Calu3 (cell line): ENCODE data around the gene TAS2R20. TPM values are rescaled to one million over a fixed set of nuclear protein-coding genes. Genes with fewer than 3 reads are reported as not detected.
A peak's percentile ranks its signal among the peaks of the same experiment; 100 is the strongest.
"Not testable (repeated sequence)": the region's sequence is repeated elsewhere in the genome, so short reads cannot be mapped to it uniquely, and the experiment has no call there.

Experiments
- Bru-seq: library from RNA; stranded (reverse); fragments of 400-500 nt; gene quantifications from one replicate; lab custom pipeline; 2021; lab: Mats Ljungman, UMichigan
- BruChase-seq, 2 experiments: library from RNA; stranded (reverse); fragments of 400-500 nt; gene quantifications; one replicate each; lab custom pipeline; 2021; lab: Mats Ljungman, UMichigan
- BruUV-seq: library from RNA; stranded (reverse); fragments of 400-500 nt; replicated peaks from 2 replicates; lab custom pipeline; 2021; lab: Mats Ljungman, UMichigan
- CTCF ChIA-PET: fragments of 300-600 bp; sonication (Branson Sonifier 250); formaldehyde crosslinking; loops from one replicate; lab custom pipeline; 2022; ENCODE audit warnings: antibody characterized with exemption; lab: Charles Lee
- DNase-seq: peaks from one replicate; pipeline ENCODE4 v3.0.0; 2022
- H3K27ac Mint-ChIP-seq: one replicate; pipeline ENCODE4 v1.8.0; 2022; ENCODE audit warnings: mixed read lengths; ENCODE audit not compliant: unreplicated experiment
- H3K27me3 Mint-ChIP-seq: one replicate; pipeline ENCODE4 v1.8.0; 2022; ENCODE audit warnings: mixed read lengths; ENCODE audit not compliant: unreplicated experiment
- H3K36me3 Mint-ChIP-seq: one replicate; pipeline ENCODE4 v1.8.0; 2022; ENCODE audit warnings: mild to moderate bottlenecking, moderate library complexity, mixed read lengths; ENCODE audit not compliant: insufficient read depth, unreplicated experiment
- H3K4me1 Mint-ChIP-seq: one replicate; pipeline ENCODE4 v1.8.0; 2022; ENCODE audit warnings: mild to moderate bottlenecking, low read depth, mixed read lengths; ENCODE audit not compliant: unreplicated experiment
- H3K4me3 Mint-ChIP-seq: one replicate; pipeline ENCODE4 v1.8.0; 2022; ENCODE audit warnings: mild to moderate bottlenecking, low read depth, moderate library complexity, mixed read lengths; ENCODE audit not compliant: unreplicated experiment
- H3K9me3 Mint-ChIP-seq: one replicate; pipeline ENCODE4 v1.8.0; 2022; ENCODE audit warnings: low read depth, mixed read lengths; ENCODE audit not compliant: unreplicated experiment
- CTCF ChIP-seq: fragments of 200-600 bp; IDR thresholded peaks from one replicate; pipeline ENCODE4 v1.8.0; 2022; ENCODE audit warnings: antibody characterized with exemption; ENCODE audit not compliant: unreplicated experiment
- intact Hi-C: fragments of 100-400 bp; cut with micrococcal nuclease; formaldehyde crosslinking; loops from one replicate; pipeline ENCODE4 v1.10.0; 2022; ENCODE audit not compliant: unreplicated experiment
- long read RNA-seq: library from polyadenylated mRNA; stranded (forward); transcript quantifications from one replicate; pipeline ENCODE4 v2.0.0, GENCODE V29; 2022
- total RNA-seq: library from RNA; stranded (reverse); gene quantifications from 2 replicates; pipeline ENCODE4 v1.2.3, GENCODE V29; 2022

Gene TAS2R20
- total RNA-seq (2.4 and 3.3 TPM in 2 replicates), Bru-seq, nascent RNA (percentile 87 among the genes with signal in this experiment), BruChase-seq, experiment 1, labeled RNA remaining after a 6-hour chase (percentile 79 among the genes with signal in this experiment), BruChase-seq, experiment 2, labeled RNA remaining after a 2-hour chase (percentile 91 among the genes with signal in this experiment)
- long read RNA-seq: 0 reads

GRCh38 chr12:10998204-10998603, at the start of gene TAS2R20:
TAS2R20 (minus strand) TSS chr12:10998304; CDS start chr12:10997875, 429 bp downstream.
- H3K27ac Mint-ChIP-seq: no peak within 1 kb of the TSS
- no peaks in the 10 kb centered on the region for H3K4me1 Mint-ChIP-seq
- CTCF ChIA-PET: no interaction called here
- H3K4me3 Mint-ChIP-seq: no peak within 1 kb of the TSS
- no peaks in the 10 kb centered on the region for H3K9me3 Mint-ChIP-seq
- no TSS peak for BruUV-seq
- intact Hi-C loops: no loop called here
- no peak for TF ChIP-seq CTCF
- DNase-seq: no peak
- H3K27me3 Mint-ChIP-seq: no peaks in the 10 kb centered on the region
- no peaks in the 10 kb centered on the region for H3K36me3 Mint-ChIP-seq

GRCh38 chr12:11041366-11041765, 43.3 kb upstream of the TAS2R20 start:
- CTCF ChIA-PET, H3K36me3 Mint-ChIP-seq, H3K27me3 Mint-ChIP-seq, H3K4me1 Mint-ChIP-seq, intact Hi-C loops, DNase-seq, BruUV-seq, H3K9me3 Mint-ChIP-seq, H3K27ac Mint-ChIP-seq, H3K4me3 Mint-ChIP-seq: not testable (repeated sequence)

- Mint-ChIP-seq H3K36me3 (no peaks in the 10 kb centered on the region), H3K27me3 (no peaks in the 10 kb centered on the region), H3K27ac (no peak overlapping the region), H3K4me3 (no peak overlapping the region), H3K9me3 (no peaks in the 10 kb centered on the region), H3K4me1 (no peaks in the 10 kb centered on the region)
- no TSS peak for BruUV-seq
- no peak for TF ChIP-seq CTCF
- DNase-seq: no peak
- CTCF ChIA-PET: interaction anchor here (0.6 kb wide), 1 partner anchor 445 kb away, joined by 3 read pairs; no protein-coding TSS in a partner anchor
- intact Hi-C loops: no loop called here
Observed at GRCh38 chr12:11040162-11040561, 42.1 kb upstream of the TAS2R20 start.

- Mint-ChIP-seq H3K9me3 (no peaks in the 10 kb centered on the region), H3K27me3 (no peaks in the 10 kb centered on the region), H3K4me1 (no peaks in the 10 kb centered on the region), H3K36me3 (no peaks in the 10 kb centered on the region), H3K27ac (no peak overlapping the region), H3K4me3 (no peak overlapping the region)
- CTCF ChIA-PET: no interaction called here
- intact Hi-C loops: loop anchor here (1.0 to 5.0 kb wide), 2 partner anchors 26 to 43 kb away; no protein-coding TSS in a partner anchor
- BruUV-seq: no TSS peak
- no peak for TF ChIP-seq CTCF
- DNase-seq: no peak
Observed at GRCh38 chr12:11039171-11039570, 41.1 kb upstream of the TAS2R20 start.

- H3K9me3 Mint-ChIP-seq, DNase-seq, H3K27me3 Mint-ChIP-seq, BruUV-seq, CTCF ChIA-PET, H3K36me3 Mint-ChIP-seq, H3K27ac Mint-ChIP-seq, H3K4me3 Mint-ChIP-seq, H3K4me1 Mint-ChIP-seq, intact Hi-C loops: not testable (repeated sequence)
Observed at GRCh38 chr12:11033959-11034358, 35.9 kb upstream of the TAS2R20 start.
